GM18517 (cell line): ENCODE measurements around the gene N4BP3.

Experiments
- ATAC-seq: cut with Tn5 transposase; IDR thresholded peaks from one replicate; pipeline ENCODE4 v1.9.1; 2021; ENCODE audit warnings: mild to moderate bottlenecking, moderate library complexity; ENCODE audit not compliant: unreplicated experiment

N4BP3 gene

GRCh38 chr5:178145965-178146820, 32.9 kb downstream of the N4BP3 start:
- no peak for ATAC-seq

GRCh38 chr5:178147406-178147805, 34.1 kb downstream of the N4BP3 start:
- no peak for ATAC-seq

DNA sequence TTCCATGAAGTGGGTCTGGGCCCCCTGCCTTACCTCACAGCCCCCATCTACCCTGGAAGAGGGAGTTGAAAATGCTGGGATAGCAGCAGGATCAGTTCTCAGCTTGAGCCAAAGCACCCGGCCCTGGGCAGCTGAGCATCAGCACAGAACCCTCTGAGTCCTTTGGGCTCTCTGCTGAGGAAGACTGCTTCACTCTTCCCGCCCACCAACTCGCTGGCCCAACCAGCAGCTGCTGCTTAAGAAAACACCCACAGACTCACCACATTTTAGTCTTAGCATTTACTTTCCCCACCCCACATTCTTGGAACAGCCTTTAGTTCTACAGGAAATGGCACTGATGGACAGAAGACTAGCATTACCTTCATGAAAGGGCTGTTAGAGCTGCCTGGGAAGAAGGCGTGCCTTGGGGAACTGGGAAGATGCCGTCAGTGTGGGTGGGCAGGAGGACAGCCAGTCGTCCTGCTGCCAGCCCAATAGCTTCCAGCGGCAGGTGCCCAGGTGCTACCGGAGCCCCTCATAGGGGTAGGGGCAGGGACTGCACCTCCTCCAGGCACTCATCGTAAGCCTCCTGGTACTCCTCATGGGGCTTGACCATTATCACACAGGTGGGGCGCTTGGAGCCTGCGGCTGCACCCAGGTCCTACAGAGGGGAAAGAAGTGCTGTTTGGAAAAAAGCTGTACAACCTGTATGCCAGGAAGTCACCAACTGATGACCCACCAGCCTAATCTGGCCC, 36.0 kb downstream of the N4BP3 start:
- no peak for ATAC-seq

- ATAC-seq: no peak
Observed at GRCh38 chr5:178150977-178151734, 37.8 kb downstream of the N4BP3 start.

GRCh38 chr5:178152491-178153444, 39.4 kb downstream of the N4BP3 start:
- ATAC-seq: no peak

GRCh38 chr5:178153530-178154340, 40.4 kb downstream of the N4BP3 start, which contains the start of gene NHP2:
Gene NHP2 (minus strand): TSS chr5:178153885. CDS start chr5:178153817, 68 bp downstream.
- ATAC-seq: peak; percentile 97

GRCh38 chr5:178155065-178155464, 41.7 kb downstream of the N4BP3 start:
- ATAC-seq: no peak

DNA sequence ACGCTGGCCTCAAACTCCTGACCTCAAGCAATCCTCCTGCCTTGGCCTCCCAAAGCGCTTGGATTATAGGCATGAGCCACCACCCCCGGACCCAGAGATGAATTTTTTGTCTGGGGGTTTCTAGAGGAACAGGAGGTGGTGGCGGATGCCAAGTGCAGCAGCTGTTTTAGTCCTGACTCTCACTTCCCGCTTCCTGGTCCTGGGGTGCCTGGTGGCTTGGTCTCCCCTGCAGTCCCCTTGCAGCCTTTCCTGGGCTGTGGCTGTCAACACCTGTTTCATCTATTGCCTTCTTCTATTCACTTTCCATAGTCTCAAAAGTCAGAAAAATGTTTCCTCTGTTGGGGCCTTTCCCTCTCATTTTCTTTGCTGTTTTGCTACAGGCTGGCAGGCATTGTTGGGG, 46.8 kb downstream of the N4BP3 start:
- ATAC-seq: no peak

GRCh38 chr5:178162481-178162880, 49.1 kb downstream of the N4BP3 start:
- no peak for ATAC-seq

- peak; percentile 91 for ATAC-seq
Observed at GRCh38 chr5:178163772-178164735, 50.7 kb downstream of the N4BP3 start.

DNA sequence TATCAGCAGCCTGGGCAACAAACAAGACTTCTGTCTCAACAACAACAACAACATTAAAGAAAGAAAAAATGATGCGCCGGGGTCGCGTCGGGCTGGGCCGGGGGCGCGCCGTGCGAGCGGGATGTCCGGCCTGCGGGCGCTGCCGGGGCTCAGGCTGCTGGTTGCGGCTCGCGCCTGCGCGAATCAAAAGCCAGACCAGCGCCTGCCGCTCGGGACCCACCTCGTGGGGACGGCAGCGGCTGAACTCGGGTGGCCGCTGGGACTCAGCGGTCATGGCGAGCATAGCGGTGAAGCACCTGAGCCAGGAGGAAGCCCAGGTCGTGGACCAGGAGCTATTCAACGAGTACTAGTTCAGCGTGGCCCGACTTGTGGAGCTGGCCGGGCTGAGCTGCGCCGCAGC, 52.2 kb downstream of the N4BP3 start:
- no peak for ATAC-seq

DNA sequence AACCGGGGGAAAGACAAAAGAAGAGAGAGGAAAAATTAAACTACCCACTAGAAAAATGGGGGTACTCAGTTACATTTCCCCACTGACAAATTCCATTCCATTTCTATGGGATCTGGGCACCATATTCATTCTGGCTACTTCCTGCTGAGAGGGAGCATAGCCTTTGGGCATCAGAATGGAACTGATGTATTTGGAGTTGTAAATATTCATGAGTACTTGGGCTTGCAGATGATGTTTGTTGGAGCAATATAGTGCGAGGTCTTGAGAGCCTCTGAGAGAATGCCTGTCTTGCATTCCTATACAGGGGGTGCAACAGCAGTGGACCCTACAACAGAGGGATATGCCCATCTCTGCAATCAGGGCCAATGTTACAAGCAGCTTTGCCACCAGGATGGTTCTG, 57.1 kb downstream of the N4BP3 start:
- no peak for ATAC-seq

- ATAC-seq: no peak
Observed at GRCh38 chr5:178174456-178174855, 61.1 kb downstream of the N4BP3 start.
